ENCODE measurements around the gene GINS2.

DNA sequence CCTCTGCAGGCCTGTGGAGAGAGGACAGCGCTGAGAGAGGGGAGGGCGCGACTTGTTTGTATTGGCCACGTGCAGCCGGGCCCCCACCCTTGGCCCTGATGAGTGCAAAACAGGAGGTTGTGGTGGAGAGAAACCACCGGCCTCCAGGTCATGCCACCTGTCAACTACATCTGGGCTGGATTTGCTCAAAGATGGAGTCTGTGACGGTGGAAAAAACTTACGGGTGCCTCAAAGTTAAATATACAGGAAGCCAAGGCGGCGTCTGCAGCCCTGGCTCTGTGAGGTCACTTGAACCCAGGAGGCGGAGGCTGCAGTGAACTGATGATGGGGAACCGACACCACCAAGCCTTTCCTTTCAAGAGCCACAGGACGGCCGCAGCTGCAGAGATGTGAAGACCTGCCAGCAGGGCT, 46.5 kb upstream of the GINS2 start:
- TF ChIP-seq CTCF (IDR thresholded peaks at IDR 0.05) (no peak), POLR2AphosphoS5 (IDR thresholded peaks at IDR 0.05; ENCODE audit: low read depth, low read length) (no peak)
- TF ChIP-seq, protein P1, sequence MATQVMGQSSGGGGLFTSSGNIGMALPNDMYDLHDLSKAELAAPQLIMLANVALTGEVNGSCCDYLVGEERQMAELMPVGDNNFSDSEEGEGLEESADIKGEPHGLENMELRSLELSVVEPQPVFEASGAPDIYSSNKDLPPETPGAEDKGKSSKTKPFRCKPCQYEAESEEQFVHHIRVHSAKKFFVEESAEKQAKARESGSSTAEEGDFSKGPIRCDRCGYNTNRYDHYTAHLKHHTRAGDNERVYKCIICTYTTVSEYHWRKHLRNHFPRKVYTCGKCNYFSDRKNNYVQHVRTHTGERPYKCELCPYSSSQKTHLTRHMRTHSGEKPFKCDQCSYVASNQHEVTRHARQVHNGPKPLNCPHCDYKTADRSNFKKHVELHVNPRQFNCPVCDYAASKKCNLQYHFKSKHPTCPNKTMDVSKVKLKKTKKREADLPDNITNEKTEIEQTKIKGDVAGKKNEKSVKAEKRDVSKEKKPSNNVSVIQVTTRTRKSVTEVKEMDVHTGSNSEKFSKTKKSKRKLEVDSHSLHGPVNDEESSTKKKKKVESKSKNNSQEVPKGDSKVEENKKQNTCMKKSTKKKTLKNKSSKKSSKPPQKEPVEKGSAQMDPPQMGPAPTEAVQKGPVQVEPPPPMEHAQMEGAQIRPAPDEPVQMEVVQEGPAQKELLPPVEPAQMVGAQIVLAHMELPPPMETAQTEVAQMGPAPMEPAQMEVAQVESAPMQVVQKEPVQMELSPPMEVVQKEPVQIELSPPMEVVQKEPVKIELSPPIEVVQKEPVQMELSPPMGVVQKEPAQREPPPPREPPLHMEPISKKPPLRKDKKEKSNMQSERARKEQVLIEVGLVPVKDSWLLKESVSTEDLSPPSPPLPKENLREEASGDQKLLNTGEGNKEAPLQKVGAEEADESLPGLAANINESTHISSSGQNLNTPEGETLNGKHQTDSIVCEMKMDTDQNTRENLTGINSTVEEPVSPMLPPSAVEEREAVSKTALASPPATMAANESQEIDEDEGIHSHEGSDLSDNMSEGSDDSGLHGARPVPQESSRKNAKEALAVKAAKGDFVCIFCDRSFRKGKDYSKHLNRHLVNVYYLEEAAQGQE (IDR thresholded peaks at IDR 0.05; ENCODE audit: insufficient read depth in 1 of 2, low read depth in 2 of 2, low read length in 1 of 2), result no peak
